Urinary bladder (tissue), 2 donors: ENCODE measurements around the gene CD44. TPM values are rescaled to one million over a fixed set of nuclear protein-coding genes. Genes with fewer than 3 reads are reported as not detected.

Source experiments
- polyA plus RNA-seq: library from polyadenylated mRNA; stranded (reverse); fragments of 200-250 nt; gene quantifications from one replicate; pipeline ENCODE4 v1.2.3, GENCODE V29; 2013
- total RNA-seq: library from RNA; depleted of rRNA; stranded (reverse); fragments of >200 nt; gene quantifications from one replicate; pipeline ENCODE4 v1.2.3, GENCODE V29; 2014
- donor health status: healthy.

CD44 gene
- total and polyA plus RNA-seq, 2 donors: 152 to 225 TPM

Other genes starting within 250 kb of the CD44 start
- 36.6 TPM for gene APIP, start 222.8 kb upstream of the CD44 start, total RNA-seq
- 31.0 TPM for gene APIP, start 222.8 kb upstream of the CD44 start, polyA plus RNA-seq
- 37.8 TPM for gene PDHX, start 222.6 kb upstream of the CD44 start, total RNA-seq
- gene PDHX, start 222.6 kb upstream of the CD44 start, polyA plus RNA-seq: 25.3 TPM